OCI-LY1 (cell line): Measurements from ENCODE around the gene ABCG2.

Source experiments
- H2AFZ ChIP-seq: fragments of 200-600 bp; sonication (generic), shearing (Covaris generic); 2 replicates; pipeline ENCODE4 v1.6.0; 2014; ENCODE audit warnings: antibody characterized with exemption, mild to moderate bottlenecking, low read length
- H3F3A ChIP-seq: fragments of 200-600 bp; sonication (generic), shearing (Covaris generic); 2 replicates; pipeline ENCODE4 v1.6.0; 2014; ENCODE audit warnings: mild to moderate bottlenecking, antibody characterized with exemption, low read length, moderate library complexity; ENCODE audit not compliant: insufficient read depth
- H3K27ac ChIP-seq: fragments of 200-600 bp; sonication (generic); 2 replicates; pipeline ENCODE4 v1.5.1; 2014; ENCODE audit warnings: low read length, mixed run types, mild to moderate bottlenecking, low read depth; ENCODE audit not compliant: poor library complexity, severe bottlenecking
- H3K27me3 ChIP-seq: fragments of 200-600 bp; sonication (generic); 2 replicates; pipeline ENCODE4 v1.6.0; 2014; ENCODE audit warnings: antibody characterized with exemption, mild to moderate bottlenecking, low read length, moderate library complexity; ENCODE audit not compliant: insufficient read depth
- H3K36me3 ChIP-seq: fragments of 200-600 bp; sonication (generic); 2 replicates; pipeline ENCODE4 v1.6.1; 2014; ENCODE audit warnings: mild to moderate bottlenecking, antibody characterized with exemption, low read length, moderate library complexity, mixed read lengths; ENCODE audit not compliant: insufficient read depth
- H3K4me1 ChIP-seq: fragments of 200-600 bp; sonication (generic); 2 replicates; pipeline ENCODE4 v1.5.1; 2014; ENCODE audit warnings: mild to moderate bottlenecking, low read length, moderate library complexity; ENCODE audit not compliant: insufficient read depth, severe bottlenecking
- H3K4me2 ChIP-seq: fragments of 200-600 bp; sonication (generic), shearing (Covaris generic); 2 replicates; pipeline ENCODE4 v1.6.1; 2014; ENCODE audit warnings: low read length
- H3K4me3 ChIP-seq: fragments of 200-600 bp; sonication (generic); 2 replicates; pipeline ENCODE4 v1.5.1; 2014; ENCODE audit warnings: low read length, low read depth, mild to moderate bottlenecking, mixed read lengths; ENCODE audit not compliant: poor library complexity, severe bottlenecking
- H3K79me2 ChIP-seq: fragments of 200-600 bp; shearing (Covaris generic); 2 replicates; pipeline ENCODE4 v1.6.1; 2016; ENCODE audit warnings: mixed run types, low read length, mixed read lengths; ENCODE audit not compliant: insufficient read depth
- H3K9ac ChIP-seq: fragments of 200-600 bp; sonication (generic), shearing (Covaris generic); 2 replicates; pipeline ENCODE4 v1.6.1; 2014; ENCODE audit warnings: mild to moderate bottlenecking, low read length, mixed read lengths
- H3K9me2 ChIP-seq: fragments of 200-600 bp; sonication (generic), shearing (Covaris generic); 2 replicates; pipeline ENCODE4 v1.6.1; 2014; ENCODE audit warnings: low read depth, mild to moderate bottlenecking, low read length, mixed read lengths
- H3K9me3 ChIP-seq: fragments of 200-600 bp; shearing (Covaris generic); 2 replicates; pipeline ENCODE4 v1.6.1; 2014; ENCODE audit warnings: low read length, mixed read lengths
- H4K20me1 ChIP-seq: fragments of 200-600 bp; sonication (generic), shearing (Covaris generic); 2 replicates; pipeline ENCODE4 v1.6.0; 2016; ENCODE audit warnings: mild to moderate bottlenecking, low read length; ENCODE audit not compliant: insufficient read depth
- EZH2 ChIP-seq: fragments of 200-600 bp; sonication (generic), shearing (Covaris generic); IDR thresholded peaks from 2 replicates; pipeline ENCODE4 v1.8.0; 2017; ENCODE audit warnings: borderline replicate concordance, mixed run types, mild to moderate bottlenecking, antibody characterized with exemption, low read length, moderate library complexity, mixed read lengths
- TF ChIP-seq, protein P1 (sequence below): fragments of 200-600 bp; sonication (generic), shearing (Covaris generic); IDR thresholded peaks from 2 replicates; pipeline ENCODE4 v1.5.1; 2017; ENCODE audit warnings: mild to moderate bottlenecking, antibody characterized with exemption, low read length, moderate library complexity, mixed read lengths

The ABCG2 gene

DNA sequence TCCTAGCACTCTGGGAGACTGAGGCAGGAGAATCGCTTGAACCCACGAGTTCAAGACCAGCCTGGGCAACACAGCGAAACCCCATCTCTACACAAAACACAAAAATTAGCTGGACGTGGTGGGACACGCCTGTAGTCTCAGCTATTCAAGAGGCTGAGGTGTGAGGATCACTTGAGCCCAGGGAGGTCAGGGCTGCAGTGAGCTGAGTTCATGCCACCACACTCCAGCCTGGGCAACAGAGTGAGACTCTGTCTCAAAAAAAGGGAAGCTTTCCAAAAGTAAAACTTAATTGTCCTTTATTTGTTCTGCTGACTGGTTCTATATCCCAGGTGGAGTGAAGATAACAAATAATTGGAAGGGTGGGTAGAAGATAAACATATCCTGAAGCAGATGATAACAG, 45.6 kb downstream of the ABCG2 start:
- TF ChIP-seq, protein P1, sequence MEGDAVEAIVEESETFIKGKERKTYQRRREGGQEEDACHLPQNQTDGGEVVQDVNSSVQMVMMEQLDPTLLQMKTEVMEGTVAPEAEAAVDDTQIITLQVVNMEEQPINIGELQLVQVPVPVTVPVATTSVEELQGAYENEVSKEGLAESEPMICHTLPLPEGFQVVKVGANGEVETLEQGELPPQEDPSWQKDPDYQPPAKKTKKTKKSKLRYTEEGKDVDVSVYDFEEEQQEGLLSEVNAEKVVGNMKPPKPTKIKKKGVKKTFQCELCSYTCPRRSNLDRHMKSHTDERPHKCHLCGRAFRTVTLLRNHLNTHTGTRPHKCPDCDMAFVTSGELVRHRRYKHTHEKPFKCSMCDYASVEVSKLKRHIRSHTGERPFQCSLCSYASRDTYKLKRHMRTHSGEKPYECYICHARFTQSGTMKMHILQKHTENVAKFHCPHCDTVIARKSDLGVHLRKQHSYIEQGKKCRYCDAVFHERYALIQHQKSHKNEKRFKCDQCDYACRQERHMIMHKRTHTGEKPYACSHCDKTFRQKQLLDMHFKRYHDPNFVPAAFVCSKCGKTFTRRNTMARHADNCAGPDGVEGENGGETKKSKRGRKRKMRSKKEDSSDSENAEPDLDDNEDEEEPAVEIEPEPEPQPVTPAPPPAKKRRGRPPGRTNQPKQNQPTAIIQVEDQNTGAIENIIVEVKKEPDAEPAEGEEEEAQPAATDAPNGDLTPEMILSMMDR = no peak
- TF ChIP-seq EZH2 = no peak
- no peaks in the 10 kb centered on the region for H3K9me2 ChIP-seq
- no peaks in the 10 kb centered on the region for H3K79me2 ChIP-seq

DNA sequence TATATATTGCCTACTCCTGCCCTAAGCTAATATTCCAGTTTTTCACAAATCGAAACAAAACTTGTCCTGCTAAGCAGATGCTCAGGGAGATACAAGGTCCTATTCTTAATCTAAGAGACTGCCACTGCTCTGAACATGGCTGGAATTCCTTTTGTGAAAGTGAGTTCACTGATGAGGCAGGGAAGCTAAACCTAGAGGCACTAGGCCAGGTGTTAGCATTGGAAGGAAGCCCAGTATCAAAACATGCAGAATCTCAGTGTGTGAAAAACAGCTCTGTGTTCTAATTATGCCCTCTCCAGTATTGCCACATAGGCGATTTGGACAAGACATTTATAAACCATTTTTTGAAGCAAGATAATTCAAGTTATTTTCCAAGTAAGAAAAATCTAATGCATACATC, 47.6 kb downstream of the ABCG2 start:
- no peaks in the 10 kb centered on the region for H3K27me3 ChIP-seq
- no peak overlapping the region for H3K4me2 ChIP-seq
- no peak overlapping the region for H3K27ac ChIP-seq
- no peaks in the 10 kb centered on the region for H3K9me3 ChIP-seq
- no peaks in the 10 kb centered on the region for H3K79me2 ChIP-seq
- H4K20me1 ChIP-seq = no peaks in the 10 kb centered on the region
- H3K4me3 ChIP-seq = no peak overlapping the region
- H3K36me3 ChIP-seq = no peaks in the 10 kb centered on the region
- no peaks in the 10 kb centered on the region for H3F3A ChIP-seq
- no peak overlapping the region for H2AFZ ChIP-seq
- H3K9ac ChIP-seq = no peak overlapping the region
- no peaks in the 10 kb centered on the region for H3K4me1 ChIP-seq
- no peaks in the 10 kb centered on the region for H3K9me2 ChIP-seq
- TF ChIP-seq EZH2 = no peak
- TF ChIP-seq, protein P1 = no peak

More for the DNA sequence above, 45.6 kb downstream of the ABCG2 start:
- H3K9me3 ChIP-seq = no peaks in the 10 kb centered on the region
- H3K4me3 ChIP-seq = no peak overlapping the region
- no peaks in the 10 kb centered on the region for H4K20me1 ChIP-seq
- no peak overlapping the region for H3K4me2 ChIP-seq
- H2AFZ ChIP-seq = no peak overlapping the region
- no peak overlapping the region for H3K9ac ChIP-seq
- H3K27me3 ChIP-seq = no peaks in the 10 kb centered on the region
- no peaks in the 10 kb centered on the region for H3K4me1 ChIP-seq
- no peaks in the 10 kb centered on the region for H3F3A ChIP-seq
- no peak overlapping the region for H3K27ac ChIP-seq
- no peaks in the 10 kb centered on the region for H3K36me3 ChIP-seq

DNA sequence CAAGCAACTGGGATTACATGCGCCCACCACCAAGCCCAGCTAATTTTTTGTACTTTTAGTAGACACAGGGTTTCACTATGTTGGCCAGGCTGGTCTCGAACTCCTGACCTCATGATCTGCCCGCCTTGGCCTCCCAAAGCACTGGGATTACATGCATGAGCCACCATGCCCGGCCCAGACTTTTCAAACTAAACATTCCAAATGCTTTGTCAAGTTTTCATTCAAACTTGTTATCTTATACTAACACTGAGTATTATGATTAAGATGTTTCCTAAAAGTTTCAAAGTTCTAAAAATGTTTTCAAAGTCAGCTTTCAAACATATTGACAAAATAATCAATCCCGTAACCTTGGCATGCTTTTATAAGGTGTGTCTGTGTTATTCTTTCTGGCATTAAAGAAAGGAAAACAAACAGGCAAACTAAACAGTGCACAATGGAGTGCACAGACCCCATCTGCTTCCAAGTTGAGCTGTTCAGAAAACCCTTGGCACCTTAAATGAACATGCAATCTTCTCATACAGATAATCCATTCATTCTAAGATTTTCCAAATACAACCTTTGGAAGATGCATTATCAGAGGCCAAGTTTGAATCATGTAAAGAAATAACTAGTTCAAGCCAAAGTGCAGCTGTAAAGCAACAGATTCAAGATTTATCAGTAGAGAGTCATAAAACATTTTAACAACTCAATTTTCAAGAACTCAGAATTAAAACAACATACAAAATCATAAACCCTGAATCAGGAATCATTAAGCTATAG, 49.1 kb downstream of the ABCG2 start:
- H3K4me3 ChIP-seq = no peak overlapping the region
- H3K36me3 ChIP-seq = no peaks in the 10 kb centered on the region
- no peaks in the 10 kb centered on the region for H3F3A ChIP-seq
- no peak overlapping the region for H2AFZ ChIP-seq
- TF ChIP-seq, protein P1 = no peak
- no peak overlapping the region for H3K9ac ChIP-seq
- H3K4me2 ChIP-seq = no peak overlapping the region
- no peaks in the 10 kb centered on the region for H3K79me2 ChIP-seq
- H4K20me1 ChIP-seq = no peaks in the 10 kb centered on the region
- H3K9me3 ChIP-seq = no peaks in the 10 kb centered on the region
- H3K4me1 ChIP-seq = no peaks in the 10 kb centered on the region
- H3K9me2 ChIP-seq = no peaks in the 10 kb centered on the region
- no peaks in the 10 kb centered on the region for H3K27me3 ChIP-seq
- H3K27ac ChIP-seq = no peak overlapping the region
